HAP-1 (cell line): ENCODE measurements around the gene FAM222B.
"Not testable (repeated sequence)": the region's sequence is repeated elsewhere in the genome, so short reads cannot be mapped to it uniquely, and the experiment has no call there.

Source experiments
- DNase-seq, 2 experiments: peaks; one replicate each; pipeline ENCODE4 v3.0.0-alpha.2; 2016 to 2020; ENCODE audit warnings: low spot score in 2 of 2
- H3K27me3 ChIP-seq: fragments of 250-450 bp; sonication (Bioruptor Pico); 2 replicates; pipeline ENCODE4 v1.5.1; 2020; ENCODE audit warnings: low read depth, mild to moderate bottlenecking, moderate library complexity
- H3K36me3 ChIP-seq: fragments of 250-450 bp; sonication (Bioruptor Pico); replicated peaks from 2 replicates; pipeline ENCODE4 v1.5.1; 2020; ENCODE audit warnings: mild to moderate bottlenecking
- H3K4me1 ChIP-seq: fragments of 250-450 bp; sonication (Bioruptor Pico); 2 replicates; pipeline ENCODE4 v1.5.1; 2020; ENCODE audit warnings: mild to moderate bottlenecking
- H3K4me3 ChIP-seq: fragments of 250-450 bp; sonication (Bioruptor Pico); 2 replicates; pipeline ENCODE4 v1.5.1; 2020; ENCODE audit warnings: mild to moderate bottlenecking, moderate library complexity
- H3K9me3 ChIP-seq: fragments of 250-450 bp; sonication (Bioruptor Pico); 2 replicates; pipeline ENCODE4 v1.5.1; 2020; ENCODE audit warnings: mild to moderate bottlenecking, moderate library complexity
- in situ Hi-C: fragments of 300-500 bp; cut with MboI; formaldehyde crosslinking; loops from 3 replicates; pipeline ENCODE4 v1.14.3; 2020; ENCODE audit warnings: low sequenced_read_pairs, inconsistent platforms, mixed read lengths

Gene FAM222B

DNA sequence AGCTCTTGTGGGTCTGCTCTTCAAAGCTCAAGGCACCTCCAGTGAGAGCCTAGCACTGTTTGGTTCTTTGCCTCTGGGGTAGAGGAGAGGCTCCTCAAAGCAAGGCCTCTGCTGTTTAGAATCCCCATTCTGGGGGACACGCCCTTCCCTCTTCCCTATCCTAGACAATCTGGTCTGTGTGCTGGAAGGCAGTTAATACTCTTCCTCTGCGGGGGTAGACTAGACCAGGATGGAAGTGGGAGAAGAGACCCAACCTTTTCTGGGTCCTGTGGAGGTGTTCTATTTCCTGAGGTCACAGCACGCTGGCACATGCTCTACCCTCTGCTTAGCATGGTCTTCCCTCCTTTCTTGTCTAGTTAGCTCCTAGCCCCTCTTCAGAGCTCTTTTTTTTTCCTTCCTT, 20.0 kb upstream of the FAM222B start:
- no peaks in the 10 kb centered on the region for H3K27me3 ChIP-seq
- H3K4me1 ChIP-seq: no peaks in the 10 kb centered on the region
- no peak overlapping the region for H3K4me3 ChIP-seq
- DNase-seq: no peak
- peaks cover 24% of the 10 kb centered on the region for H3K36me3 ChIP-seq
- in situ Hi-C loops: no loop called here
- no peaks in the 10 kb centered on the region for H3K9me3 ChIP-seq

DNA sequence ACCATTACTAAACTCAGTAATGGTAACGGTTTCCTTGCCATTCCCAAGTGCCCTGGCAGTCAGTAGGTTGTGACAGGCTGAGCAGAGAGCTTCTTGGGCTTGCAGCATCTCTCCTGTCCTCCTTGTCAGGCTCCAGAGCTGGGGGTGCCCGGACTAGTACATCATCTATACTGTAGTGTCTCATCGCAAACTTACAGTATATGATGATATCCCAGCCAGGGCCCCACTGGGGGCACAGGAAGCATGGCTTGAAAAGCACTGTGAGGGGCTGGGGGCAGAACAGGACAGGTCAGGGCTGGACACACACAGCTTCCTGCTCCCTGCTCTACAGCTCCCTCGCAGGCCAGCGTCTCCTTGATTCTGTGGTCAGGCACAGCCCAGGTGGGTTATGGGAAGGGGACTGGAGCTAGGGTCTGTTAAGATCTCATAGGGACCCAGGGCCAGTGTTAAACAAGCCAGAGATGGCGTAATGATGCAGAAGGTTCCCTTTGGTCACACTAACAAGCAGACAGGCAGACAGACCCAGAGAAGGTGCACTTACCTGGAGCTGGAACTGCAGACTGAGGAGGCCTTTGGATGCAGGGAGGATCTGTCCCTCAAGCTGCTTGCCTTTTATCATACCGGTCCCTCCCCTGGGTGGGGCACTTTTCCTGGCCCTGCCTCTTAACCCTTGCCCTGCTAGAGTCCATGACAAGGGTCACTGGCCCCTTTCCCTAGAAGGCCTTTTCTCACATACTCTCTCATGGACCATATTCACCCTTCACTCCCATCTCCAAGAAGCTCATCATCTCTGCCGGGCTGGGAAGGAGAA, 19.0 kb upstream of the FAM222B start:
- DNase-seq: no peak
- no peaks in the 10 kb centered on the region for H3K9me3 ChIP-seq
- in situ Hi-C loops: no loop called here
- no peaks in the 10 kb centered on the region for H3K27me3 ChIP-seq
- H3K4me1 ChIP-seq: no peaks in the 10 kb centered on the region
- H3K4me3 ChIP-seq: no peak overlapping the region
- H3K36me3 ChIP-seq: peaks cover 28% of the 10 kb centered on the region

DNA sequence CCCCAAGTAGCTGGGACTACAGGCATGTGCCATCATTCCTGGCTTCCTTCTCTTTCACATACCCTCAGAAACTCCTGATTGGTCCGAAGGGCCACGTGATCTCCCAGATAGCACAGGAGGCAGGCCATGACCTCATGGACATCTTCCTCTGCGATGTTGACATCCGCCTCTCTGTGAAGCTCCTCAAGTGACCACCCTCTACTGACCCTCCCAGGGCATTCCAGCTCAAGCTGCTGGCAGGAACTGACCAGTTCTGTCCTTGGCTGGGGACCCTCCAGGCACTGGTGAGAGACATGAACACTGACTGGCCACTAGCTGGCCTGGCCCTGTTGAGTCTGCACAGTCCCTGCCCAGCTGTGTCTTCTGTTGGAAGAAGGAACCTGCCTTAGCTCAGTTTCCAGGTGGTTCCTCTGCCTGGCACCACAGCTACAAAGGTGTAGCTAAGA, 17.8 kb upstream of the FAM222B start:
- H3K4me3 ChIP-seq: no peak overlapping the region
- H3K27me3 ChIP-seq: no peaks in the 10 kb centered on the region
- H3K36me3 ChIP-seq: peaks cover 31% of the 10 kb centered on the region
- in situ Hi-C loops: no loop called here
- peaks cover 5% of the 10 kb centered on the region for H3K4me1 ChIP-seq
- no peaks in the 10 kb centered on the region for H3K9me3 ChIP-seq
- no peak for DNase-seq

DNA sequence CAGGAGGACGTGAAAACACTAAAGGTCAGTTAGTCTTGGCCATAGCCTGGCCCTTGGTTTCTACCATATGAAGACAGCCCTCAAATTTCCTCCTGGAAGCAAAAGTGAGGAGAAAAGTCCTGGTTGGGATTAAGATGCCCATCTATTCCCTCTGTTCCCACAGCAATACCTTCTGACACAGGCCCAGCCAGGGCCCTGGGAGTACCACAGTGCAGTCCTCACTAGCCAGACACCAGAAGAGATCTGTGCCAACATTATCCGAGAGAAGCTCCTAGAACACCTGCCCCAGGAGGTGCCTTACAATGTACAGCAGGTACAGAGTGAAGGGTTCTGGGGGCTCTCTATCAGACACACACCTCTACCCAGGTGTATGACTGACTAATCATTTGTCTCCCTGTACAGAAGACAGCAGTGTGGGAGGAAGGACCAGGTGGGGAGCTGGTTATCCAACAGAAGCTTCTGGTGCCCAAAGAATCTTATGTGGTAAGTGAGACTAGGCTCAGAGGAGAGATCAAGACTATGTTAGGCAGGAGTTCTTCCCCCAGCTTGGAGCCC, 16.3 kb upstream of the FAM222B start:
- Histone ChIP-seq H3K27me3 (no peaks in the 10 kb centered on the region), H3K36me3 (peaks cover 31% of the 10 kb centered on the region), H3K4me3 (no peak overlapping the region), H3K4me1 (peaks cover 9% of the 10 kb centered on the region), H3K9me3 (no peaks in the 10 kb centered on the region)
- in situ Hi-C loops: no loop called here
- no peak for DNase-seq

DNA sequence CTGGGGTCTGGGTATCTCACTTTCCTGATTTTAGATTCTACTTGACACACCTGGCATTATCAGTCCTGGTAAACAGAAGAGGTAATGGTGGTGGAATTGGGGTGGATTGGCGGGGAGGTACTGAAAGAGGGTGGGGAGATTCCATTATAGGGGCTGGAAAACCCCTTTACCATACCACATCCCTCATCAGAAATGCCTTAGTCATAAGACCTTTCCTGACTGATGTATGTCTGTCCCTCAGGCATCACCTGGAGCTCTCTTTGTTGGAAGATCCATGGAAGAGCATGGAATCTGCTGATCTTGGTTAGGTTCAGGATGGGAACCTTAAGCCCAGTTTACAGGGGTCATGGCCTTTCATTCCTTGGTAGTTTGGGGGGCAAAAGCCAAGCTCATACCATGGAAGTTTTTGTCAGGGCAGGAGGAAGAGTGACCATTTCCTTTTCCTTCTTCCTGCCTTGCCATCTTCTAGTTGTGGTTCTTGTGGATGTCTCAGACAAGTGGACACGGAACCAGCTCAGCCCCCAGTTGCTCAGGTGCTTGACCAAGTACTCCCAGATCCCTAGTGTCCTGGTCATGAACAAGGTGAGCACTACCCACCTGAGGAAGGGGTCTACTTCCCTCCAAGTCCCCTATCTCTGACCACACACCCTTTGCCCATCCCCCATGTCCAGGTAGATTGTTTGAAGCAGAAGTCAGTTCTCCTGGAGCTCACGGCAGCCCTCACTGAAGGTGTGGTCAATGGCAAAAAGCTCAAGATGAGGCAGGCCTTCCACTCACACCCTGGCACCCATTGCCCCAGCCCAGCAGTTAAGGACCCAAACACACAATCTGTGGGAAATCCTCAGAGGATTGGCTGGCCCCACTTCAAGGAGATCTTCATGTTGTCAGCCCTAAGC, 15.6 kb upstream of the FAM222B start:
- Histone ChIP-seq H3K9me3 (no peaks in the 10 kb centered on the region), H3K4me1 (peaks cover 9% of the 10 kb centered on the region), H3K36me3 (peaks cover 31% of the 10 kb centered on the region), H3K4me3 (no peak overlapping the region), H3K27me3 (no peaks in the 10 kb centered on the region)
- in situ Hi-C loops: no loop called here
- no peak for DNase-seq

DNA sequence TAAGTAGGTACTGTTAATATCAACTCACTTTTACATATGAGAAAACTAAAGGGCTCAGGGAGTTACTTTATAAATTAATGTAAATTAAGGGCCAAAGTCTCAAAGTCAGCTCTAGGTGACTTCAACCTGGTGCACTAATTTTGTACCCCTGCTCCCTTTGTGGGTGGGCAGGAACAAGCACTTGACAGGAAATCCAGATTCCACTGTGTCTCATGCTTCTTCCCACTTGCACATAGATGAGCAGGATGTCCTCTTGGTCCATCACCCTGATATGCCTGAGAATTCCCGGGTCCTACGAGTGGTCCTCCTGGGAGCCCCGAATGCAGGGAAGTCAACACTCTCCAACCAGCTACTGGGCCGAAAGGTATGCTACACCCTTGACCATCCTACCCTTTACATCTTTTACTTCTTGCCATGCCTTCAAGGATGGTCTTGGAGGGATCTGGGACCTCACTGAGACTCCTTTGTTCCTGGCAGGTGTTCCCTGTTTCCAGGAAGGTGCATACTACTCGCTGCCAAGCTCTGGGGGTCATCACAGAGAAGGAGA, 13.5 kb upstream of the FAM222B start:
- H3K36me3 ChIP-seq: peaks cover 31% of the 10 kb centered on the region
- H3K4me1 ChIP-seq: peaks cover 9% of the 10 kb centered on the region
- no peaks in the 10 kb centered on the region for H3K27me3 ChIP-seq
- peak overlapping the region; percentile 86; the same call in 1 of the 2 replicates for H3K4me3 ChIP-seq
- H3K9me3 ChIP-seq: no peaks in the 10 kb centered on the region
- no peak for DNase-seq
- in situ Hi-C loops: no loop called here

GRCh38 chr17:28855336-28855679, 12.7 kb upstream of the FAM222B start:
- Histone ChIP-seq H3K4me1 (peaks cover 9% of the 10 kb centered on the region), H3K9me3 (no peaks in the 10 kb centered on the region), H3K4me3 (peak overlapping the region; percentile 86), H3K27me3 (no peaks in the 10 kb centered on the region), H3K36me3 (peaks cover 25% of the 10 kb centered on the region)
- no peak for DNase-seq
- in situ Hi-C loops: no loop called here

- Histone ChIP-seq H3K4me1 (peaks cover 9% of the 10 kb centered on the region), H3K4me3 (peak within 1 kb of the TSS; percentile 86), H3K9me3 (no peaks in the 10 kb centered on the region), H3K27me3 (no peaks in the 10 kb centered on the region), H3K36me3 (peaks cover 23% of the 10 kb centered on the region)
- peak; percentile 76 to 88 for DNase-seq
- in situ Hi-C loops: no loop called here
These were observed 12.1 kb upstream of the FAM222B start, which contains the start of gene ERAL1 for GRCh38 chr17:28854457-28855335. ERAL1 (plus strand) TSS chr17:28855016; CDS start chr17:28855035, 19 bp downstream.

- in situ Hi-C loops: no loop called here
- H3K27me3 ChIP-seq: no peaks in the 10 kb centered on the region
- no peak for DNase-seq
- H3K9me3 ChIP-seq: no peaks in the 10 kb centered on the region
- H3K4me3 ChIP-seq: no peak overlapping the region
- H3K4me1 ChIP-seq: peaks cover 9% of the 10 kb centered on the region
- H3K36me3 ChIP-seq: peaks cover 14% of the 10 kb centered on the region
These were observed 10.7 kb upstream of the FAM222B start for GRCh38 chr17:28853295-28853694.

GRCh38 chr17:28849281-28849680, 6.7 kb upstream of the FAM222B start:
- peaks cover 2% of the 10 kb centered on the region; the same call in 1 of the 2 replicates for H3K4me1 ChIP-seq
- H3K9me3 ChIP-seq: no peaks in the 10 kb centered on the region
- in situ Hi-C loops: no loop called here
- no peak for DNase-seq
- no peak overlapping the region for H3K4me3 ChIP-seq
- no peaks in the 10 kb centered on the region for H3K36me3 ChIP-seq
- no peaks in the 10 kb centered on the region for H3K27me3 ChIP-seq

- H3K4me1 ChIP-seq, H3K27me3 ChIP-seq, H3K9me3 ChIP-seq, H3K36me3 ChIP-seq, in situ Hi-C loops, H3K4me3 ChIP-seq: not testable (repeated sequence)
- DNase-seq: peak in 1 of 2 experiments; percentile 58
These were observed 6.1 kb upstream of the FAM222B start for GRCh38 chr17:28848667-28849066.

DNA sequence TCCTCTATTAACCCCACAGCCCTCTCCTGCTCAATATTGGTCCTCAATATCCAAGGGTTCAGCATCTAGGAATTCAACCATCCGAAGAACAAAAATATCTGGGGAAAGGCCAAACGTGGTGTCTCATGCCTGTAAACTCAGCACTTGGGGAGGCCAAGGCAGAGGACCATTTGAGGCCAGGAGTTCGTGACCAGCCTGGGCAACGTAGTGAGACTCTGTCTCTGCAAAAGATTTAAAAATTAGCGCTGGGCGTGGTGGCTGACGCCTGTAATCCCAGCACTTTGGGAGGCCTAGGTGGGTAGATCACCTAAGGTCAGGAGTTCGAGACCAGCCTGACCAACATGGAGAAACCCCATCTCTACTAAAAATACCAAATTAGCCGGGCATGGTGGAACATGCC, 4.1 kb upstream of the FAM222B start:
- H3K36me3 ChIP-seq, H3K4me3 ChIP-seq, H3K9me3 ChIP-seq, H3K4me1 ChIP-seq, H3K27me3 ChIP-seq, DNase-seq, in situ Hi-C loops: not testable (repeated sequence)

DNA sequence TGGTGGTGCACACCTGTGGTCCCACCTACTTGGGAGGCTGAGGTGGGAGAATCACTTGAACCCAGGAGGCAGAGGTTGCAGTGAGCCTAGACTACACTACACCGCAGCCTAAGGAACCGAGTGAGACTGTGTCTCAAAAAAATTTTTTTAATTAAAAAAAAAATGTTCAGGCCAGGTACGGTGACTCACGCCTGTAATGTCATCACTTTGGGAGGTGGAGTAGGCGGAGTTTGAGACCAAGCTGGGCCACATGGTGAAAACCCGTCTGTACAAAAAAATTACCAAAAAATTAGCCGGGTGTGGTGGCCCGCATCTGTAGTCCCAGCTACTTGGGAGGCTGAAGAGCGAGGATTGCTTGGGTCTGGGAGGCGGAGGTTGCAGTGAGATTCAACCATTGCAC, 3.6 kb upstream of the FAM222B start:
- no peak overlapping the region for H3K4me3 ChIP-seq
- H3K27me3 ChIP-seq: no peaks in the 10 kb centered on the region
- H3K9me3 ChIP-seq: no peaks in the 10 kb centered on the region
- in situ Hi-C loops: no loop called here
- no peaks in the 10 kb centered on the region; the same call in 1 of the 2 replicates for H3K36me3 ChIP-seq
- no peak for DNase-seq
- H3K4me1 ChIP-seq: peaks cover 4% of the 10 kb centered on the region; the same call in 1 of the 2 replicates
